NCI-H510A (cell line): Measurements from ENCODE around the gene RSRC2.
"Not testable (repeated sequence)": the region's sequence is repeated elsewhere in the genome, so short reads cannot be mapped to it uniquely, and the experiment has no call there.

Experiments used
- DNase-seq: peaks from one replicate; lab custom pipeline; 2025; lab: John Stamatoyannopoulos, UW

Gene RSRC2

GRCh38 chr12:122526683-122527477 is at the start of gene RSRC2, which contains the start of gene KNTC1:
TSS of gene RSRC2 (minus strand) at chr12:122526936. CDS start at chr12:122526853, 83 bp downstream.
TSS of gene KNTC1 (plus strand) at chr12:122527249. CDS start at chr12:122530064, 2,815 bp downstream.
- peak; percentile 99 for DNase-seq

- DNase-seq: no peak
Observed at GRCh38 chr12:122571821-122572220, 45.1 kb upstream of the RSRC2 start.

GRCh38 chr12:122570006-122570405 is 43.3 kb upstream of the RSRC2 start:
- DNase-seq: not testable (repeated sequence)

GRCh38 chr12:122569288-122569687 is 42.6 kb upstream of the RSRC2 start:
- DNase-seq: no peak

GRCh38 chr12:122566816-122567215 is 40.1 kb upstream of the RSRC2 start:
- not testable (repeated sequence) for DNase-seq

- DNase-seq: no peak
Observed at GRCh38 chr12:122563361-122563760, 36.6 kb upstream of the RSRC2 start.

GRCh38 chr12:122560138-122560537 is 33.4 kb upstream of the RSRC2 start:
- no peak for DNase-seq

- no peak for DNase-seq
Observed at GRCh38 chr12:122558745-122559641, 32.3 kb upstream of the RSRC2 start.

GRCh38 chr12:122547330-122547729 is 20.6 kb upstream of the RSRC2 start:
- DNase-seq: no peak

- DNase-seq: no peak
Observed at GRCh38 chr12:122545855-122546254, 19.1 kb upstream of the RSRC2 start.

GRCh38 chr12:122544537-122544936 is 17.8 kb upstream of the RSRC2 start:
- DNase-seq: no peak

- DNase-seq: no peak
Observed at GRCh38 chr12:122538496-122538895, 11.8 kb upstream of the RSRC2 start.

- DNase-seq: no peak
Observed at GRCh38 chr12:122537021-122537420, 10.3 kb upstream of the RSRC2 start.

- no peak for DNase-seq
Observed at GRCh38 chr12:122533856-122534255, 7.1 kb upstream of the RSRC2 start.

GRCh38 chr12:122528992-122529391 is 2.3 kb upstream of the RSRC2 start:
- DNase-seq: no peak

- no peak for DNase-seq
Observed at GRCh38 chr12:122528582-122528981, 1.8 kb upstream of the RSRC2 start.

GRCh38 chr12:122527478-122527944 is 775 bp upstream of the RSRC2 start:
- DNase-seq: peak; percentile 36

GRCh38 chr12:122523846-122524718 is 2.7 kb downstream of the RSRC2 start:
- no peak for DNase-seq

GRCh38 chr12:122523280-122523679 is 3.5 kb downstream of the RSRC2 start:
- DNase-seq: no peak

GRCh38 chr12:122520676-122521075 is 6.1 kb downstream of the RSRC2 start:
- DNase-seq: no peak

- no peak for DNase-seq
Observed at GRCh38 chr12:122519418-122519817, 7.3 kb downstream of the RSRC2 start.

GRCh38 chr12:122518908-122519307 is 7.8 kb downstream of the RSRC2 start:
- DNase-seq: no peak
